Measurements from ENCODE around the gene ZNF519.
"Not testable (repeated sequence)": the region's sequence is repeated elsewhere in the genome, so short reads cannot be mapped to it uniquely, and the experiment has no call there.

GRCh38 chr18:14177540-14178320 is 45.5 kb upstream of the ZNF519 start:
- TF ChIP-seq CTCF (conservative IDR thresholded peaks at IDR 0.05); EZH2 (IDR thresholded peaks at IDR 0.05; ENCODE audit: low read depth): not testable (repeated sequence)
